SK-N-SH (cell line): Measurements from ENCODE around the gene TRPC4. TPM values are rescaled to one million over a fixed set of nuclear protein-coding genes. Genes with fewer than 3 reads are reported as not detected.

ENCODE experiments used
- CTCF ChIA-PET: fragments of 300-600, 350-600 bp; formaldehyde crosslinking; extraction: SDS; loops from one replicate; lab custom pipeline; 2021; lab: Yijun Ruan, JAX
- POLR2A ChIA-PET: fragments of 350-600 bp; sonication (Branson Sonifier 250); formaldehyde crosslinking; extraction: SDS; loops from one replicate; lab custom pipeline; 2020; ENCODE audit warnings: antibody characterized with exemption, inconsistent platforms; lab: Yijun Ruan, JAX
- DNase-seq: peaks from one replicate; pipeline ENCODE4 v3.0.0; 2012
- H2AFZ ChIP-seq: fragments of 200-600 bp; sonication (generic); 2 replicates; pipeline ENCODE4 v1.8.1; 2016; ENCODE audit warnings: antibody characterized with exemption, mild to moderate bottlenecking, low read depth
- H3F3A ChIP-seq: fragments of 200-600 bp; sonication (generic); replicated peaks from 2 replicates; pipeline ENCODE3; 2016; ENCODE audit warnings: antibody characterized with exemption, mild to moderate bottlenecking; ENCODE audit not compliant: insufficient read depth
- H3K27ac ChIP-seq, 2 experiments: fragments of 200-500 bp in 1 of 2; fragments of 200-600 bp in 1 of 2; sonication (Bioruptor generic) in 1 of 2; sonication (generic), shearing (Covaris generic) in 1 of 2; 2 replicates each; pipeline versions ENCODE4 v1.5.1 to v1.6.1; 2014 to 2016; ENCODE audit warnings: low read depth in 2 of 2, inconsistent platforms in 1 of 2, low read length in 1 of 2, mild to moderate bottlenecking in 1 of 2, mixed read lengths in 1 of 2
- H3K27me3 ChIP-seq: fragments of 200-600 bp; sonication (generic), shearing (Covaris generic); 2 replicates; pipeline ENCODE4 v1.6.1; 2016; ENCODE audit warnings: mixed run types; ENCODE audit not compliant: insufficient read depth
- H3K36me3 ChIP-seq, 2 experiments: fragments of 200-500 bp in 1 of 2; fragments of 200-600 bp in 1 of 2; sonication (Bioruptor generic) in 1 of 2; sonication (generic) in 1 of 2; replicated peaks in 1 of 2; 2 replicates each; pipeline versions ENCODE3 to v1.5.1; 2014 to 2016; ENCODE audit warnings: low read length in 1 of 2, mild to moderate bottlenecking in 1 of 2; ENCODE audit not compliant: insufficient read depth in 2 of 2, control insufficient read depth in 1 of 2
- H3K4me1 ChIP-seq, 2 experiments: fragments of 200-500 bp in 1 of 2; fragments of 200-600 bp in 1 of 2; sonication (Bioruptor generic) in 1 of 2; sonication (generic), shearing (Covaris generic) in 1 of 2; 2 replicates each; pipeline versions ENCODE4 v1.5.1 to v1.6.1; 2014 to 2016; ENCODE audit warnings: low read depth in 1 of 2, low read length in 1 of 2, mixed run types in 1 of 2; ENCODE audit not compliant: insufficient read depth in 2 of 2, control insufficient read depth in 1 of 2
- H3K4me2 ChIP-seq: fragments of 200-600 bp; sonication (generic), shearing (Covaris generic); 2 replicates; pipeline ENCODE4 v1.6.1; 2017; ENCODE audit warnings: mixed run types
- H3K4me3 ChIP-seq, 2 experiments: fragments of 200-500 bp in 1 of 2; fragments of 200-600 bp in 1 of 2; sonication (Bioruptor generic) in 1 of 2; sonication (generic), shearing (Covaris generic) in 1 of 2; 2 replicates each; pipeline versions ENCODE4 v1.5.1 to v1.8.1; 2014 to 2016; ENCODE audit warnings: low read depth in 2 of 2, inconsistent platforms in 1 of 2, low read length in 1 of 2, mild to moderate bottlenecking in 1 of 2, mixed read lengths in 1 of 2, moderate library complexity in 1 of 2
- H3K79me2 ChIP-seq: fragments of 200-600 bp; sonication (generic); 2 replicates; pipeline ENCODE4 v1.8.1; 2017; ENCODE audit warnings: mild to moderate bottlenecking; ENCODE audit not compliant: insufficient read depth
- H3K9ac ChIP-seq: fragments of 200-600 bp; sonication (generic); 2 replicates; pipeline ENCODE4 v1.6.1; 2017; ENCODE audit warnings: mixed run types
- H3K9me2 ChIP-seq: fragments of 200-600 bp; sonication (generic); 2 replicates; pipeline ENCODE4 v1.6.1; 2017; ENCODE audit warnings: mixed run types
- H3K9me3 ChIP-seq: fragments of 200-600 bp; sonication (generic); 2 replicates; pipeline ENCODE4 v1.6.1; 2017; ENCODE audit warnings: mixed run types, mild to moderate bottlenecking, moderate library complexity
- H4K20me1 ChIP-seq: fragments of 200-600 bp; sonication (generic); 2 replicates; pipeline ENCODE4 v1.6.1; 2017; ENCODE audit warnings: mild to moderate bottlenecking, mixed run types; ENCODE audit not compliant: insufficient read depth
- CHD2 ChIP-seq: fragments of 150-350 bp; IDR thresholded peaks from 2 replicates; pipeline ENCODE4 v1.6.1; 2018; ENCODE audit warnings: low read length; ENCODE audit not compliant: partially characterized antibody
- ELF1 ChIP-seq: IDR thresholded peaks from 2 replicates; pipeline ENCODE4 v1.4.0; 2012
- EP300 ChIP-seq, 2 experiments: IDR thresholded peaks; 2 replicates each; pipeline versions ENCODE4 v1.4.0 to v1.6.1; 2012; ENCODE audit warnings: borderline replicate concordance in 1 of 2, low read depth in 1 of 2, low read length in 1 of 2
- EZH2phosphoT487 ChIP-seq: fragments of 200-600 bp; sonication (generic); IDR thresholded peaks from 2 replicates; pipeline ENCODE4 v1.6.1; 2017; ENCODE audit warnings: low read depth, mixed run types, mild to moderate bottlenecking, antibody characterized with exemption, moderate library complexity, borderline replicate concordance
- FOSL2 ChIP-seq: IDR thresholded peaks from 2 replicates; pipeline ENCODE4 v1.4.0; 2012; ENCODE audit warnings: low read depth, mild to moderate bottlenecking, moderate library complexity, borderline replicate concordance
- FOXM1 ChIP-seq: IDR thresholded peaks from 2 replicates; pipeline ENCODE4 v1.4.0; 2012; ENCODE audit warnings: low read depth, mild to moderate bottlenecking
- GABPA ChIP-seq: IDR thresholded peaks from 2 replicates; pipeline ENCODE4 v1.4.0; 2012; ENCODE audit warnings: low read depth, mild to moderate bottlenecking
- IRF3 ChIP-seq: fragments of 150-350 bp; IDR thresholded peaks from 2 replicates; pipeline ENCODE4 v1.6.1; 2016; ENCODE audit warnings: mild to moderate bottlenecking, low read depth, low read length
- JUND ChIP-seq: IDR thresholded peaks from 2 replicates; pipeline ENCODE4 v1.4.0; 2012
- MAX ChIP-seq: IDR thresholded peaks from 2 replicates; pipeline ENCODE4 v1.4.0; 2012; ENCODE audit warnings: low read depth
- MEF2A ChIP-seq: IDR thresholded peaks from 2 replicates; pipeline ENCODE4 v1.4.0; 2012; ENCODE audit warnings: low read depth, borderline replicate concordance
- NFIC ChIP-seq: IDR thresholded peaks from 2 replicates; pipeline ENCODE4 v1.4.0; 2012; ENCODE audit warnings: borderline replicate concordance
- NRF1 ChIP-seq: IDR thresholded peaks from 2 replicates; pipeline ENCODE4 v1.6.1; 2012; ENCODE audit warnings: low read depth, mild to moderate bottlenecking, low read length
- POLR2AphosphoS5 ChIP-seq: IDR thresholded peaks from 2 replicates; pipeline ENCODE4 v1.6.1; 2012; ENCODE audit warnings: low read depth, low read length
- RAD21 ChIP-seq: IDR thresholded peaks from 2 replicates; pipeline ENCODE4 v1.6.1; 2012; ENCODE audit warnings: mild to moderate bottlenecking, low read length
- RCOR1 ChIP-seq: fragments of 150-350 bp; IDR thresholded peaks from 2 replicates; pipeline ENCODE4 v1.6.1; 2017; ENCODE audit warnings: antibody characterized with exemption, low read length
- SIN3A ChIP-seq: IDR thresholded peaks from 2 replicates; pipeline ENCODE4 v1.6.1; 2012; ENCODE audit warnings: low read depth, mild to moderate bottlenecking, low read length, moderate library complexity, borderline replicate concordance
- SMC3 ChIP-seq: IDR thresholded peaks from 2 replicates; pipeline ENCODE4 v1.6.1; 2012; ENCODE audit warnings: low read depth, low read length, improper control_type of control experiment
- TAF1 ChIP-seq: IDR thresholded peaks from 2 replicates; pipeline ENCODE4 v1.6.1; 2012; ENCODE audit warnings: low read depth, mild to moderate bottlenecking, low read length, moderate library complexity, borderline replicate concordance
- USF1 ChIP-seq: IDR thresholded peaks from 2 replicates; pipeline ENCODE4 v1.4.0; 2012; ENCODE audit warnings: low read depth, borderline replicate concordance
- ZBTB33 ChIP-seq: IDR thresholded peaks from 2 replicates; pipeline ENCODE4 v1.4.0; 2012; ENCODE audit warnings: low read depth, borderline replicate concordance
- WGBS: methylation state at CpG from one replicate; pipeline ENCODE4 v1.1.6; 2017; ENCODE audit warnings: low lambda C conversion rate; 5-methylcytosine and 5-hydroxymethylcytosine counted together
- polyA plus RNA-seq, 3 experiments: library from polyadenylated mRNA; depleted of rRNA; stranded (reverse); fragments of >200 nt; gene quantifications; 2 replicates each; pipeline ENCODE4 v1.2.3, GENCODE V29; 2012
- TF ChIP-seq, protein P1 (sequence below): IDR thresholded peaks from 2 replicates; pipeline ENCODE4 v1.6.1; 2012; ENCODE audit warnings: mild to moderate bottlenecking, low read depth, low read length, moderate library complexity

Gene TRPC4
- polyA plus RNA-seq, 1 of the 3 experiments (the other 2 are of a cell fraction): not detected

- Histone ChIP-seq H3K27me3 (no peaks in the 10 kb centered on the region), H3K9me3 (no peaks in the 10 kb centered on the region), H3K9me2 (no peaks in the 10 kb centered on the region), H3K9ac (no peak overlapping the region), H3F3A (no peaks in the 10 kb centered on the region), H3K4me3 (no peak overlapping the region), H3K27ac (no peak overlapping the region), H3K36me3 (no peaks in the 10 kb centered on the region), H2AFZ (no peak overlapping the region), H4K20me1 (no peaks in the 10 kb centered on the region), H3K4me2 (no peak overlapping the region), H3K4me1 (no peaks in the 10 kb centered on the region; a peak in 1 of 4 replicates), H3K79me2 (no peaks in the 10 kb centered on the region)
- 8% methylated on average over 7 of the region's 7 CpGs for WGBS
- TF ChIP-seq RCOR1 (no peak), IRF3 (no peak), TAF1 (no peak), EZH2phosphoT487 (no peak), ELF1 (no peak), ZBTB33 (no peak), EP300 (IDR thresholded peaks at IDR 0.05; ENCODE audit: borderline replicate concordance in 1 of 2, low read depth in 1 of 2, low read length in 1 of 2) (no peak), SIN3A (no peak), FOSL2 (no peak), MEF2A (no peak), GABPA (no peak), NFIC (no peak), POLR2AphosphoS5 (no peak)
- POLR2A ChIA-PET: no interaction called here
- CTCF ChIA-PET: no interaction called here
- no peak for DNase-seq
These were observed 128.0 kb downstream of the TRPC4 start for GRCh38 chr13:37741536-37741935.

- no peak overlapping the region for H3K4me2 ChIP-seq
- POLR2A ChIA-PET: no interaction called here
- TF ChIP-seq RAD21 (no peak), POLR2AphosphoS5 (no peak), EP300 (IDR thresholded peaks at IDR 0.05; ENCODE audit: borderline replicate concordance in 1 of 2, low read depth in 1 of 2, low read length in 1 of 2) (no peak), FOSL2 (no peak), RCOR1 (no peak), MAX (no peak), CHD2 (no peak), FOXM1 (no peak), SIN3A (no peak), JUND (no peak), SMC3 (no peak), NRF1 (no peak), USF1 (no peak), EZH2phosphoT487 (no peak)
- TF ChIP-seq, protein P1, sequence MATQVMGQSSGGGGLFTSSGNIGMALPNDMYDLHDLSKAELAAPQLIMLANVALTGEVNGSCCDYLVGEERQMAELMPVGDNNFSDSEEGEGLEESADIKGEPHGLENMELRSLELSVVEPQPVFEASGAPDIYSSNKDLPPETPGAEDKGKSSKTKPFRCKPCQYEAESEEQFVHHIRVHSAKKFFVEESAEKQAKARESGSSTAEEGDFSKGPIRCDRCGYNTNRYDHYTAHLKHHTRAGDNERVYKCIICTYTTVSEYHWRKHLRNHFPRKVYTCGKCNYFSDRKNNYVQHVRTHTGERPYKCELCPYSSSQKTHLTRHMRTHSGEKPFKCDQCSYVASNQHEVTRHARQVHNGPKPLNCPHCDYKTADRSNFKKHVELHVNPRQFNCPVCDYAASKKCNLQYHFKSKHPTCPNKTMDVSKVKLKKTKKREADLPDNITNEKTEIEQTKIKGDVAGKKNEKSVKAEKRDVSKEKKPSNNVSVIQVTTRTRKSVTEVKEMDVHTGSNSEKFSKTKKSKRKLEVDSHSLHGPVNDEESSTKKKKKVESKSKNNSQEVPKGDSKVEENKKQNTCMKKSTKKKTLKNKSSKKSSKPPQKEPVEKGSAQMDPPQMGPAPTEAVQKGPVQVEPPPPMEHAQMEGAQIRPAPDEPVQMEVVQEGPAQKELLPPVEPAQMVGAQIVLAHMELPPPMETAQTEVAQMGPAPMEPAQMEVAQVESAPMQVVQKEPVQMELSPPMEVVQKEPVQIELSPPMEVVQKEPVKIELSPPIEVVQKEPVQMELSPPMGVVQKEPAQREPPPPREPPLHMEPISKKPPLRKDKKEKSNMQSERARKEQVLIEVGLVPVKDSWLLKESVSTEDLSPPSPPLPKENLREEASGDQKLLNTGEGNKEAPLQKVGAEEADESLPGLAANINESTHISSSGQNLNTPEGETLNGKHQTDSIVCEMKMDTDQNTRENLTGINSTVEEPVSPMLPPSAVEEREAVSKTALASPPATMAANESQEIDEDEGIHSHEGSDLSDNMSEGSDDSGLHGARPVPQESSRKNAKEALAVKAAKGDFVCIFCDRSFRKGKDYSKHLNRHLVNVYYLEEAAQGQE: no peak
These were observed 133.5 kb downstream of the TRPC4 start for GRCh38 chr13:37736045-37736444.

More at GRCh38 chr13:37736045-37736444, 133.5 kb downstream of the TRPC4 start:
- Histone ChIP-seq H2AFZ (no peak overlapping the region), H3K4me1 (no peaks in the 10 kb centered on the region), H3K79me2 (no peaks in the 10 kb centered on the region), H3K9me2 (no peaks in the 10 kb centered on the region), H3F3A (no peaks in the 10 kb centered on the region), H3K36me3 (no peaks in the 10 kb centered on the region), H3K9ac (no peak overlapping the region), H3K27ac (no peak overlapping the region), H3K4me3 (no peak overlapping the region), H4K20me1 (no peaks in the 10 kb centered on the region), H3K9me3 (no peaks in the 10 kb centered on the region), H3K27me3 (no peaks in the 10 kb centered on the region; the same call in 1 of the 2 replicates)
- CTCF ChIA-PET: no interaction called here
- DNase-seq: no peak
- 11% methylated on average over 3 of the region's 3 CpGs for WGBS
